ENCODE measurements around the gene VSTM4.

Gene VSTM4

DNA sequence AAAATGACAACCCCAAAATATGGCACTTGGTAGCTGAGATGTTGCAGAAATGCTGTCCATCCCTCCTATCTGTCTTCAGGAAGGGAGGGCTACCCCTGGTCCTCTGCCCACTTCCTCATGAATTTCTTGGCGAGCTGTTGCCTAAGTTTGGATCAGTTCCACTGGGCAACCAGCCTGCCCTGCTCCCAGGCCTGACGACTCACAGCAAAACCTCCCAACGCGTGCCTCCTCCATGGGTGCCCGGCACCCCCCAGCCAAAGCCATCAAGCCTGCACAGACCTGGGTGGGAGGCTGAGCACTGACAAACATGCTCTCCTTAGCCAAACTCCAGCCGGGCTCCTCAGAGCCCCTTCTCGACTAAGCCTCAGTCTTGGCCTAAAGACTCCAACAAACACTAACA lies 8.9 kb downstream of the VSTM4 start:
- H3K4me1 ChIP-seq (ENCODE audit: control insufficient read depth, insufficient read depth, low read depth, low read length): peaks cover 4% of the 10 kb centered on the region
- no peaks in the 10 kb centered on the region for H3K27me3 ChIP-seq (ENCODE audit: control insufficient read depth in 1 of 2, insufficient read depth in 1 of 2, low read length in 2 of 2)
- no peak overlapping the region for H2BK120ac ChIP-seq (ENCODE audit: low read depth, low read length)
- H4K91ac ChIP-seq (ENCODE audit: low read length): no peak overlapping the region
- H3K27ac ChIP-seq (ENCODE audit: low read length, poor library complexity, severe bottlenecking): no peak overlapping the region
- no peak for DNase-seq
- H2AK5ac ChIP-seq (ENCODE audit: low read length, severe bottlenecking): no peak overlapping the region
- H3K79me1 ChIP-seq (replicated peaks; ENCODE audit: low read length, poor library complexity, severe bottlenecking): peaks cover 3% of the 10 kb centered on the region
- H3K18ac ChIP-seq (ENCODE audit: low read depth in 1 of 2, low read length in 2 of 2): no peak overlapping the region
- H3K9ac ChIP-seq (ENCODE audit: low read length): no peak overlapping the region
- no peaks in the 10 kb centered on the region for H3K9me3 ChIP-seq (ENCODE audit: control insufficient read depth, low read length)
- H3K14ac ChIP-seq (ENCODE audit: low read length in 2 of 2): no peak overlapping the region
- no peak overlapping the region for H2BK5ac ChIP-seq (ENCODE audit: low read depth, low read length, poor library complexity, severe bottlenecking)
- peaks cover 9 to 20% of the 10 kb centered on the region in 2 experiments for H3K36me3 ChIP-seq (ENCODE audit: control insufficient read depth in 1 of 2, insufficient read depth in 2 of 2, low read depth in 1 of 2, low read length in 2 of 2)
- H2AFZ ChIP-seq (ENCODE audit: low read depth, low read length): no peak overlapping the region
- H3K23ac ChIP-seq (ENCODE audit: low read length in 2 of 2): no peak overlapping the region
- no peak overlapping the region for H3K4me3 ChIP-seq (ENCODE audit: insufficient read depth in 1 of 2, low read depth in 1 of 2, low read length in 2 of 2)
- H3K4me2 ChIP-seq (ENCODE audit: low read length, poor library complexity, severe bottlenecking): no peak overlapping the region
- no peak overlapping the region for H4K8ac ChIP-seq (ENCODE audit: low read length)
- no peak overlapping the region for H2BK12ac ChIP-seq (ENCODE audit: low read length in 2 of 2)
- H3K4ac ChIP-seq (ENCODE audit: low read depth in 1 of 2, low read length in 2 of 2): no peak overlapping the region
- 92% methylated on average over 7 of the region's 7 CpGs for WGBS
- no peak overlapping the region for H2BK15ac ChIP-seq (ENCODE audit: low read depth, poor library complexity, severe bottlenecking)

GRCh38 chr10:49105076-49105475 lies 10.2 kb downstream of the VSTM4 start:
- H3K9me3 ChIP-seq (ENCODE audit: control insufficient read depth, low read length): no peaks in the 10 kb centered on the region
- no peak overlapping the region for H4K8ac ChIP-seq (ENCODE audit: low read length)
- no peak overlapping the region for H2BK15ac ChIP-seq (ENCODE audit: low read depth, poor library complexity, severe bottlenecking)
- no peaks in the 10 kb centered on the region for H3K79me1 ChIP-seq (replicated peaks; ENCODE audit: low read length, poor library complexity, severe bottlenecking)
- H3K27ac ChIP-seq (ENCODE audit: low read length, poor library complexity, severe bottlenecking): no peak overlapping the region
- no peak overlapping the region for H2BK120ac ChIP-seq (ENCODE audit: low read depth, low read length)
- H3K18ac ChIP-seq (ENCODE audit: low read depth in 1 of 2, low read length in 2 of 2): no peak overlapping the region
- no peak overlapping the region for H2AFZ ChIP-seq (ENCODE audit: low read depth, low read length)
- no peak overlapping the region for H3K14ac ChIP-seq (ENCODE audit: low read length in 2 of 2)
- H3K4me3 ChIP-seq (ENCODE audit: insufficient read depth in 1 of 2, low read depth in 1 of 2, low read length in 2 of 2): no peak overlapping the region
- H3K23ac ChIP-seq (ENCODE audit: low read length in 2 of 2): no peak overlapping the region
- no peak for DNase-seq
- 61% methylated on average over 4 of the region's 4 CpGs for WGBS
- H2BK12ac ChIP-seq (ENCODE audit: low read length in 2 of 2): no peak overlapping the region
- H3K4ac ChIP-seq (ENCODE audit: low read depth in 1 of 2, low read length in 2 of 2): no peak overlapping the region
- H2BK5ac ChIP-seq (ENCODE audit: low read depth, low read length, poor library complexity, severe bottlenecking): no peak overlapping the region
- no peak overlapping the region for H3K4me2 ChIP-seq (ENCODE audit: low read length, poor library complexity, severe bottlenecking)
- H4K91ac ChIP-seq (ENCODE audit: low read length): no peak overlapping the region
- H3K9ac ChIP-seq (ENCODE audit: low read length): no peak overlapping the region
- H2AK5ac ChIP-seq (ENCODE audit: low read length, severe bottlenecking): no peak overlapping the region
- H3K4me1 ChIP-seq (ENCODE audit: control insufficient read depth, insufficient read depth, low read depth, low read length): peaks cover 2% of the 10 kb centered on the region
- H3K36me3 ChIP-seq (ENCODE audit: control insufficient read depth in 1 of 2, insufficient read depth in 2 of 2, low read depth in 1 of 2, low read length in 2 of 2): peaks cover 9 to 20% of the 10 kb centered on the region in 2 experiments
- H3K27me3 ChIP-seq (ENCODE audit: control insufficient read depth in 1 of 2, insufficient read depth in 1 of 2, low read length in 2 of 2): no peaks in the 10 kb centered on the region

GRCh38 chr10:49104323-49104722 lies 11.0 kb downstream of the VSTM4 start:
- Histone ChIP-seq H3K23ac (ENCODE audit: low read length in 2 of 2) (no peak overlapping the region), H3K18ac (ENCODE audit: low read depth in 1 of 2, low read length in 2 of 2) (no peak overlapping the region), H3K9me3 (ENCODE audit: control insufficient read depth, low read length) (no peaks in the 10 kb centered on the region), H3K27ac (ENCODE audit: low read length, poor library complexity, severe bottlenecking) (no peak overlapping the region), H3K9ac (ENCODE audit: low read length) (no peak overlapping the region), H2BK12ac (ENCODE audit: low read length in 2 of 2) (no peak overlapping the region), H3K27me3 (ENCODE audit: control insufficient read depth in 1 of 2, insufficient read depth in 1 of 2, low read length in 2 of 2) (no peaks in the 10 kb centered on the region), H2AK5ac (ENCODE audit: low read length, severe bottlenecking) (no peak overlapping the region), H2AFZ (ENCODE audit: low read depth, low read length) (no peak overlapping the region), H4K8ac (ENCODE audit: low read length) (no peak overlapping the region), H3K4ac (ENCODE audit: low read depth in 1 of 2, low read length in 2 of 2) (no peak overlapping the region), H2BK120ac (ENCODE audit: low read depth, low read length) (no peak overlapping the region), H4K91ac (ENCODE audit: low read length) (no peak overlapping the region), H3K36me3 (ENCODE audit: control insufficient read depth in 1 of 2, insufficient read depth in 2 of 2, low read depth in 1 of 2, low read length in 2 of 2) (peaks cover 9 to 20% of the 10 kb centered on the region in 2 experiments), H3K4me1 (ENCODE audit: control insufficient read depth, insufficient read depth, low read depth, low read length) (no peaks in the 10 kb centered on the region), H3K79me1 (replicated peaks; ENCODE audit: low read length, poor library complexity, severe bottlenecking) (no peaks in the 10 kb centered on the region), H2BK15ac (ENCODE audit: low read depth, poor library complexity, severe bottlenecking) (no peak overlapping the region), H3K4me2 (ENCODE audit: low read length, poor library complexity, severe bottlenecking) (no peak overlapping the region), H3K4me3 (ENCODE audit: insufficient read depth in 1 of 2, low read depth in 1 of 2, low read length in 2 of 2) (no peak overlapping the region), H3K14ac (ENCODE audit: low read length in 2 of 2) (no peak overlapping the region), H2BK5ac (ENCODE audit: low read depth, low read length, poor library complexity, severe bottlenecking) (no peak overlapping the region)
- DNase-seq: no peak
- 77% methylated on average over 5 of the region's 5 CpGs for WGBS

DNA sequence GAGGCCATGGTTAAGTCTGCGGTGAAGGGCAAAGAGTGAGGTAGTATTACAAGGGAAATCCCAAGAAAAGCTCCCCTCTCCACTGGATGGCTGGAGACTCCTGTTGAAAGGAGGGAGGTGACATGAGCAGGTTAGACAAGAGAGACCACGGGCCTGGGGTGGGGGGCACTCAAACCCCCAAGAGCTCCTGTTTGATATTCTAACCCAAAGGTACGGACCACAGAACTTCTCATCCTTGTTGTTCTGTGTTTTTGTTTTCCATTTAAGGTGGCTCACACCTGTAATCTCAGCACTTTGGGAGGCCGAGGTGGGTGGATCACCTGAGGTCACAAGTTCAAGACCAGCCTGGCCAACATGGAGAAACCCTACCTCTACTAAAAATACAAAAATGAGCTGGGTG lies 11.6 kb downstream of the VSTM4 start:
- no peak overlapping the region for H3K4ac ChIP-seq (ENCODE audit: low read depth in 1 of 2, low read length in 2 of 2)
- no peak overlapping the region for H2BK15ac ChIP-seq (ENCODE audit: low read depth, poor library complexity, severe bottlenecking)
- no peak overlapping the region for H2BK120ac ChIP-seq (ENCODE audit: low read depth, low read length)
- H3K9me3 ChIP-seq (ENCODE audit: control insufficient read depth, low read length): no peaks in the 10 kb centered on the region
- H2AFZ ChIP-seq (ENCODE audit: low read depth, low read length): no peak overlapping the region
- no peak overlapping the region for H2BK5ac ChIP-seq (ENCODE audit: low read depth, low read length, poor library complexity, severe bottlenecking)
- 79% methylated on average over 4 of the region's 4 CpGs for WGBS
- H2AK5ac ChIP-seq (ENCODE audit: low read length, severe bottlenecking): no peak overlapping the region
- no peaks in the 10 kb centered on the region for H3K27me3 ChIP-seq (ENCODE audit: control insufficient read depth in 1 of 2, insufficient read depth in 1 of 2, low read length in 2 of 2)
- peaks cover 9 to 25% of the 10 kb centered on the region in 2 experiments for H3K36me3 ChIP-seq (ENCODE audit: control insufficient read depth in 1 of 2, insufficient read depth in 2 of 2, low read depth in 1 of 2, low read length in 2 of 2)
- H3K9ac ChIP-seq (ENCODE audit: low read length): no peak overlapping the region
- no peaks in the 10 kb centered on the region for H3K79me1 ChIP-seq (replicated peaks; ENCODE audit: low read length, poor library complexity, severe bottlenecking)
- H3K4me3 ChIP-seq (ENCODE audit: insufficient read depth in 1 of 2, low read depth in 1 of 2, low read length in 2 of 2): no peak overlapping the region
- H4K91ac ChIP-seq (ENCODE audit: low read length): no peak overlapping the region
- no peak for DNase-seq
- H2BK12ac ChIP-seq (ENCODE audit: low read length in 2 of 2): no peak overlapping the region
- H3K14ac ChIP-seq (ENCODE audit: low read length in 2 of 2): no peak overlapping the region
- no peaks in the 10 kb centered on the region for H3K4me1 ChIP-seq (ENCODE audit: control insufficient read depth, insufficient read depth, low read depth, low read length)
- no peak overlapping the region for H3K27ac ChIP-seq (ENCODE audit: low read length, poor library complexity, severe bottlenecking)
- no peak overlapping the region for H4K8ac ChIP-seq (ENCODE audit: low read length)
- no peak overlapping the region for H3K23ac ChIP-seq (ENCODE audit: low read length in 2 of 2)
- H3K4me2 ChIP-seq (ENCODE audit: low read length, poor library complexity, severe bottlenecking): no peak overlapping the region
- no peak overlapping the region for H3K18ac ChIP-seq (ENCODE audit: low read depth in 1 of 2, low read length in 2 of 2)

Measured in mesenchymal stem cell (in vitro differentiated cells and primary cell).